K562 (cell line): Measurements from ENCODE around the gene FAM171A2. TPM values are rescaled to one million over a fixed set of nuclear protein-coding genes. Genes with fewer than 3 reads are reported as not detected.

Experiments
- AFF1 ChIP-seq, 2 experiments: fragments of 450-650 bp; IDR thresholded peaks; 2 replicates each; pipeline ENCODE4 v1.6.1; 2018; ENCODE audit warnings: mild to moderate bottlenecking in 2 of 2, low read depth in 1 of 2; ENCODE audit not compliant: partially characterized antibody in 2 of 2
- CREM ChIP-seq: IDR thresholded peaks from 2 replicates; pipeline ENCODE4 v1.6.1; 2014; ENCODE audit warnings: antibody characterized with exemption, low read depth
- EGR1 ChIP-seq: fragments of 450-650 bp; conservative IDR thresholded peaks from 2 replicates; pipeline ENCODE4 v1.6.1; 2017; ENCODE audit warnings: mild to moderate bottlenecking
- FOXA3 ChIP-seq, 2 experiments: fragments of 450-650 bp in 1 of 2; sonication (generic) in 1 of 2; formaldehyde crosslinking; IDR thresholded peaks in 1 of 2; conservative IDR thresholded peaks in 1 of 2; 2 replicates each; pipeline versions ENCODE4 v1.4.0 to v1.8.0; 2020 to 2022; ENCODE audit warnings: mild to moderate bottlenecking in 2 of 2, missing genetic modification reagents in 1 of 2
- HDAC2 ChIP-seq: fragments of 450-650 bp; IDR thresholded peaks from 2 replicates; pipeline ENCODE4 v1.6.1; 2016; ENCODE audit warnings: mild to moderate bottlenecking
- KAT7 ChIP-seq: sonication (generic); formaldehyde crosslinking; IDR thresholded peaks from 2 replicates; pipeline ENCODE4 v1.8.0; 2022; ENCODE audit warnings: missing genetic modification reagents, mild to moderate bottlenecking, borderline replicate concordance
- KDM4B ChIP-seq, 2 experiments: fragments of 450-650 bp in 1 of 2; sonication (generic) in 1 of 2; IDR thresholded peaks; 2 replicates each; pipeline ENCODE4 v1.6.1; 2016 to 2017; ENCODE audit warnings: borderline replicate concordance in 2 of 2, antibody characterized with exemption in 1 of 2, low read depth in 1 of 2, mild to moderate bottlenecking in 1 of 2
- KLF13 ChIP-seq: fragments of 450-650 bp; IDR thresholded peaks from 2 replicates; pipeline ENCODE4 v1.6.1; 2016; ENCODE audit warnings: missing genetic modification characterization, low read depth, mild to moderate bottlenecking, missing compliant biosample characterization, moderate library complexity, borderline replicate concordance
- PHF21A ChIP-seq: fragments of 450-650 bp; IDR thresholded peaks from 2 replicates; pipeline ENCODE4 v1.6.1; 2017; ENCODE audit warnings: low read depth, borderline replicate concordance
- PYGO2 ChIP-seq: fragments of 450-650 bp; IDR thresholded peaks from 2 replicates; pipeline ENCODE4 v1.6.1; 2016; ENCODE audit warnings: mild to moderate bottlenecking, missing genetic modification characterization, moderate library complexity, missing compliant biosample characterization
- ZBTB12 ChIP-seq: fragments of 250-450 bp; sonication (Bioruptor Pico); IDR thresholded peaks from 2 replicates; pipeline ENCODE4 v1.4.0; 2020
- ZNF431 ChIP-seq: sonication (generic); formaldehyde crosslinking; IDR thresholded peaks from 2 replicates; pipeline ENCODE4 v1.8.0; 2022; ENCODE audit warnings: mild to moderate bottlenecking, missing genetic modification reagents
- ZNF639 ChIP-seq, 2 experiments: fragments of 200-800 bp in 1 of 2; sonication (Bioruptor generic) in 1 of 2; sonication (generic) in 1 of 2; formaldehyde crosslinking in 1 of 2; IDR thresholded peaks in 1 of 2; conservative IDR thresholded peaks in 1 of 2; 2 replicates each; pipeline versions ENCODE4 v1.5.0 to v1.6.1; 2016 to 2020; ENCODE audit warnings: missing compliant biosample characterization in 1 of 2, missing genetic modification characterization in 1 of 2, missing genetic modification reagents in 1 of 2
- ZNF655 ChIP-seq: fragments of 250-450 bp; sonication (Bioruptor Pico); IDR thresholded peaks from 2 replicates; pipeline ENCODE4 v1.5.0; 2021
- ZNF740 ChIP-seq, 3 experiments: fragments of 200-800 bp in 1 of 3; sonication (Bioruptor generic) in 1 of 3; sonication (generic) in 1 of 3; formaldehyde crosslinking in 1 of 3; IDR thresholded peaks; 2 replicates each; pipeline versions ENCODE4 v1.6.1 to v1.8.0; 2016 to 2022; ENCODE audit warnings: mild to moderate bottlenecking in 2 of 3, missing compliant biosample characterization in 2 of 3, missing genetic modification characterization in 2 of 3, missing genetic modification reagents in 1 of 3
- polyA plus RNA-seq, 8 experiments: library from polyadenylated mRNA; depleted of rRNA in 4 of 8; stranded (reverse) in 5 of 8; unstranded in 3 of 8; fragments of >200 nt; fragmentation: Nextera tagmentation in 2 of 8; fragmentation: Illumina TruSeq in 1 of 8; extraction: Ambion mirVana in 2 of 8; extraction: Trizol in 1 of 8; gene quantifications; 2 replicates each; pipeline versions ENCODE4 v1.2.1 to v1.2.3, GENCODE V29; 2011 to 2014; ENCODE audit warnings: inconsistent platforms in 1 of 8, missing spikeins in 1 of 8
- total RNA-seq, 7 experiments: library from RNA; depleted of rRNA in 6 of 7; stranded (reverse); fragments of >200 nt in 6 of 7; fragmentation: Illumina TruSeq in 2 of 7; extraction: Trizol in 2 of 7; gene quantifications; 2 replicates each; pipeline versions ENCODE4 v1.2.1 to v1.2.3, GENCODE V29; 2011 to 2021; ENCODE audit warnings: low replicate concordance in 1 of 7

The FAM171A2 gene
- total and polyA plus RNA-seq, 9 of the 15 experiments (the other 6 are each of a cell fraction or from before 2014, with no cell fraction given), result 0.10 to 10.2 (median 2.0) TPM; not detected in 1

GRCh38 chr17:44308320-44308818 is 55.3 kb downstream of the FAM171A2 start, which contains the start of gene RUNDC3A (continued):
- TF ChIP-seq ZNF655 (no peak), ZNF431 (CRISPR knock-in tag) (no peak), KAT7 (CRISPR knock-in tag) (peak; percentile 72; the same call in 1 of the 2 replicates), KLF13 (peak; percentile 66; the same call in 1 of the 2 replicates), CREM (peak; percentile 94), PHF21A (no peak), ZBTB12 (CRISPR knock-in tag) (peak; percentile 78), PYGO2 (tag) (no peak), EGR1 (peak; percentile 84), ZNF740 (CRISPR knock-in tag; IDR thresholded peaks at IDR 0.05) (peak; percentile 50; the same call in 1 of the 2 replicates), ZNF740 (tag; IDR thresholded peaks at IDR 0.05) (peak in 1 of 2 experiments; percentile 44; a peak in 1 of 4 replicates), AFF1 (IDR thresholded peaks at IDR 0.05; ENCODE audit: low read depth in 1 of 2, partially characterized antibody in 2 of 2) (peak in 1 of 2 experiments; percentile 70), HDAC2 (0 out of 2 replicates have a peak, but pooled peaks have one; percentile 38), ZNF639 (CRISPR knock-in tag; conservative IDR thresholded peaks at IDR 0.05 in 1 of 2, IDR thresholded peaks at IDR 0.05 in 1 of 2) (0 out of 4 replicates have a peak, but pooled peaks of 1 of the 2 experiments have one; percentile 36), KDM4B (IDR thresholded peaks at IDR 0.05; ENCODE audit: borderline replicate concordance in 2 of 2, low read depth in 1 of 2) (0 out of 4 replicates have a peak, but pooled peaks of 1 of the 2 experiments have one; percentile 31), FOXA3 (CRISPR knock-in tag; conservative IDR thresholded peaks at IDR 0.05 in 1 of 2, IDR thresholded peaks at IDR 0.05 in 1 of 2) (0 out of 4 replicates have a peak, but pooled peaks of 1 of the 2 experiments have one; percentile 37)
